HL-60/S4 treated with phorbol 12-myristate 13-acetate at 8.2 ng/mL for 4 days and 3 days (cell line): ENCODE measurements around the gene GABRP.
"Not testable (repeated sequence)": the region's sequence is repeated elsewhere in the genome, so short reads cannot be mapped to it uniquely, and the experiment has no call there.

Source experiments
- in situ Hi-C: fragments of 300-500 bp; cut with MboI; formaldehyde crosslinking; loops from 2 replicates; pipeline ENCODE4 v1.15.0; 2022; ENCODE audit warnings: low sequenced_read_pairs

Gene GABRP

DNA sequence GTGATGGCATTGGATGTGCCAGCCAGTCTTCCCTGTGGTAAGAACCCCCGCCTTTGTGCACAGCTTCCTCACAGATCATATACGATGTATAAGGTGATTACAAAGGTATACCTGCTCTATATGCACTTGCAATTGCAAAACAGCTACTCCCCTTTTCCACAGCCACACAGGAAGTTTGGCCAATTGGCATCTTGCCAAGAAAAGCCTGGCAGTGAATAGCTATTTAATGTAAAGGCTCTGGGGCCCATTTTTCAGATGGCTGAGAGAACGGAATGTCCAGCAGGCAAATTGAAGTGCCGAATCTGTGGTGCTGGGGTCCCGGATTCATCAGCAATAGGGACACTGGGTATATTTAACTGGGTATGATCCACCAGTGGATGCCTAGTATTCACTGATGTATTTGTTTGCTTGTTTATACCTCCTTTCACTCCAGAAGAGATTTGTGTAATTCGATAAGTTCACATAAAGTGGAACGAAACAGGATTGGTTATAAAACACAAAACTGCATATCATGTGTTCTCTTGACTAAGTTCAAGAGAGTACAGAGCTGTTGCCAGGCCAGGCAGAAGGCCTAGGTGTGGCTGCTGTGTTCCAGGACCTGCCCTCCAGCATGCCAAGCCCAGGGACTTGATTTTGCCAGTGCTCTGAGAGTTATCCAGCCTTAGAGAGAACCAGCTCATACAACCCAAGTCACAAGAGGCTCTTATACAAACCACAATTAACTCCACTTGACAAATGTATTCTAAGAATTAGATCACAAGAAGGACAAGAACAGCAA, 27.7 kb upstream of the GABRP start:
- in situ Hi-C loops = no loop called here

DNA sequence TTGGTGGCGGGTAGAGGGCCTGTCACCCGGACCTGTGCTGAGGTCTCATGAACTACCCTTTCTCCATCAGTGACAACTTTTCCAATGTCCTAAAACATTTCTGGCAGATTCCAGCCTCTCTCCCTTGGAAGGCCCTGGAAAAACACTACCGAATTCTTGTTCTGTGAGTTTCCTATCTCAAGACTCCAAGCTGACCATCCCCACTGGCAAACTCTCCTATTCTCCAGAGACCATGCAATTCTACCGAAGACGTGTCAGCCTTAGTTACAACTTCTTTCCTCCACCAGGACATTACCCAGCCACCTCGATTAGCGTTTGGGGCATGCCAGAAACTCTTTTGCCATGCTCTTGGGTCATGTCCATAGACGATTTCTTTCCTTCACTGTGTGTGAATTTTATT, 26.8 kb upstream of the GABRP start:
- in situ Hi-C loops = no loop called here

DNA sequence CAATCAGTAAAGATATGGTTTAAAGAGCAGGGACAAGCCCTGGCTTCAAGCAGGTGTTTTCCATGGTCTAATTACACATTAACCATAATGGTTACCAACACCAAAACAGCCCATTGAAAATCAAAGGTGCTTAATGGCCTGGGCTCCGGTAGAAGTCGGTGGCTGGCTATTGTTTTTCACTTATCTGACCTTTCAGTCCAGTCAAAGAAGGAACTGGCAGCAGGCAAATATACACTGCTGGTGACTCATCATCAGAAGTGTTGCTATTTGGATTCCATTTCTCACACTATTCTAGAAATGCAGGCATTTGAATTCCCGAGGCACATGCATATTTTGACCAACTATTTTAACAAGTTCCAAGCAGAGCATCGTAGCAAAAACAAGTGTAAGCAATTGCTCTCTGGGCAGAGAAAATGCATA, 26.3 kb upstream of the GABRP start:
- in situ Hi-C loops = no loop called here

DNA sequence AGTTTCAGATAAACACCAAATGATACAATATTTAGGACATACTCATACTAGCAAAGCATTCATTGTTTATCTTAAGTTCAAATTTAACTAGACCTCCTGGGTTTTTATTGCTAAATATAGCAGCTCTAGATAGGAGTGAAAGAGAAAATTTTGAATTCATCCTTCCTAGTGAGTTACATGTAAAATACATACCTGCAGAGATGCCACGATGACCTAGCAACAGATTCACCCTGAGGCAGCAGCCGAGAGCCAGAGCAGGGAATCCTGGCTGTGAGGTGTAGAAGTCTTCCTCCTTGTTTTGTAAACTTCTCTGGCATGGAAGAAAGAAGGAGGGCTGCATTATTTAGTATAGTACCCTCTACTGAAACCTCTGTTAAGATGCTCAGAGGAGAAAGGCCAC, 25.9 kb upstream of the GABRP start:
- in situ Hi-C loops = no loop called here

DNA sequence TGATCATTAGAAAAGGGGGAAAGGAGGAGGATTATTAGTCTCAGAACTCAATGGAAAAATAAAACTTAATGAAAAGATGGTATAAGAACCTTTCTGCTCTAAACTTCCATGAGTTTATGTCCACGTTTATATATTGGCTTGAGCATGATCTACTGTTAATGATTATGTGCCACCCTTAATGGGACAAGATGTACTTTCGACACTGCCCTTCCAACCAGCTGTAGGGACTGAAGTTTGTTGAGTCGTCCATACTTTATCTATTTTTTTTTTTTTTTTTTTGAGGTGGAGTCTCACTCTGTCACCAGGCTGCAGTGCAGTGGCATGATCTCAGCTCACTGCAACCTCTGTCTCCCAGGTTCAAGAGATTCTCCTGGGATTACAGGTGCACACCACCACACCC, 25.0 kb upstream of the GABRP start:
- in situ Hi-C loops = no loop called here

DNA sequence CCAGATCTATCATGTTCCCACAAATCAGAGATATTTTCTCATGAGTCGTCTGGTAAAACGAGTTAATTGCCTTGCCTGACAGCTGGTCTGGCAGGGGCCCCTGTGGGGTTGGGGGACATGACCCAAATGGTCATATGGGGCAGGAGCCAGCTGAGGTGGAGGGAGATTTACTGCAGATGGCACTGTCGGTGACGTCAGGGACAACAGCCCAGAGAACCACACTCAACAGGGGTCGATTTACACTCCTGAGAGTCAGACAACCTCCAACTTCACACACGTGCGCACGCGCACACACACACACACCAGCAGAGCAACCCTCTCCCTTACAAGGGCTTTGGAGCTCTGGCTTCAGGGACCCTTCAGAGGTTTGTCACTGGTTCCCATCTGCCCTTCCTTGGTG, 23.4 kb upstream of the GABRP start:
- in situ Hi-C loops = no loop called here

DNA sequence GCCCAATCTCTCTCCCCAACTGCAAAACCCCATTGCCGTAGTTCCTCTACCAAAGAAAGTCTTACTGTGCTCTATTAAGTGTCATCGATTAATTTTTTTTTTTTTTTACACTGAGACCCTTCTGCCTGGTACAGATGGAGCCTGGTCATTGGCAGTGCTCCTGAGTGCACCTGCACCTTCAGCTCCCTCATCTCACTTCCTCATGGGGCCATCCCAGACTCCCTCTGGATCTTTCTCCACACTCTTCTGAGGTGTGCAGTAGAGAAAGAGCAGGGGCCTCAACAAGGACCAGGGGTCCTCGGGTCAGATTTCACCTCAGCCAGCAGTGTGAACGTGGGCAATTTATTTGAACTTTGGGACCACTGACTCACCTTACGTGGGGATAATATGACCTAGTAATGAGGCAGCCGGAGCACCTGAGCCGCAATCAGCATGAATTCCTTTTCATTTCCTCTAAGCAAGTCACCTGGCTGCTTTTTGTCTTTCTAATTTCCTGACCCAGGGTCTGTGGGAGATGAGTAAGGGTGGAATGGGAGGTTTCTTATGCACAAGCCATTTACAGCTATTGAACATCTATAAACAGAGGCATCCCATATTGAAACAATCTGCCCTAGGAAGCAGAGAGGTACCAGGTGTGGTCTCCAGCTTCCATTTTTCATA, 22.3 kb upstream of the GABRP start:
- in situ Hi-C loops = no loop called here

DNA sequence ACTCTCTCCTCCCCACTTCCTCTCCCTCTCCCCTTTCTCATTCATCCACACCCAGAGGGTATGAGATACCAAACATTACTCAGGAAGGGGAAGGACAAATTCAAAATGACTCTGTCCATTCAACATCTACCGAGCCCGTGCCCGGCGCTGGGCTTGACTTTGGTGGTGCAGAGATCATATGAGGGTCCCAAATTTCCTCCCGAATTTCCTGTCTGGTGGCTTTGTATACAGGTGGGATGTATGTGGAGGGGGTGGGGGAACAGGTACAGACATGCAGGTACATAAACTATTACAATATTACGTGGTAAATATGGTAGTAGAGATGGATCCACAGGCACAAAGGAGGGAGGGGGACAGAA, 21.8 kb upstream of the GABRP start:
- in situ Hi-C loops = no loop called here

DNA sequence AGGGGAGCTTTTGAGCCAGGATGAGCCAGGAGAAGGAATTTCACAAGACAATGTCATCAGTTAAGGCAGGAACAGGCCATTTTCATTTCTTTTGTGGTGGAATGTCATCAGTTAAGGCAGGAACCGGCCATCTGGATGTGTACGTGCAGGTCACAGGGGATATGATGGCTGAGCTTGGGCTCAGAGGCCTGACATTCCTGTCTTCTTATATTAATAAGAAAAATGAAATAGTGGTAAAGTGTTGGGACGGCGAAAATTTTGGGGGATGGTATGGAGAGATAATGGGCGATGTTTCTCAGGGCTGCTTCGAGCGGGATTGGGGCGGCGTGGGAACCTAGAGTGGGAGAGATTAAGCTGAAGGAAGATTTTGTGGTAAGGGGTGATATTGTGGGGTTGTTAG, 21.2 kb upstream of the GABRP start:
- in situ Hi-C loops = not testable (repeated sequence)

DNA sequence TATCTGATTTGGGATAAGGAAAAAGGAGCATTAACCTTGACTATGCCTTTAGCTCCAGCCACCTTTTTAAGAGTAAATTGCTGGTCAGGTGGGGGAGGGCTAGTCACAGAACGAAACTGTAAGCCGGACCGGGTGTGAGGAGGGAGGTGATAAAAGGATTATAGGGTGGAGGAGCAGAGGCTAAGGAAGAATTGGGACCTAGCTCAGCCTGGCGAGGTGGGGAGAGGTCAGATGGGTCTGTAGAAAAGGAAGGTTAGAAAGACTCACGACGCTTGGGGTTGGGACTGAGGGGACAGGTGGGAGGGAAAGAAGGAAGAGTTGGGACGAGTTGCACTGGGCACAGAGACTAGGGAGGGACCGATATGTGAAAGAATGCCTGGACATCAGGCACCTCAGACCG, 17.7 kb upstream of the GABRP start:
- in situ Hi-C loops = not testable (repeated sequence)

DNA sequence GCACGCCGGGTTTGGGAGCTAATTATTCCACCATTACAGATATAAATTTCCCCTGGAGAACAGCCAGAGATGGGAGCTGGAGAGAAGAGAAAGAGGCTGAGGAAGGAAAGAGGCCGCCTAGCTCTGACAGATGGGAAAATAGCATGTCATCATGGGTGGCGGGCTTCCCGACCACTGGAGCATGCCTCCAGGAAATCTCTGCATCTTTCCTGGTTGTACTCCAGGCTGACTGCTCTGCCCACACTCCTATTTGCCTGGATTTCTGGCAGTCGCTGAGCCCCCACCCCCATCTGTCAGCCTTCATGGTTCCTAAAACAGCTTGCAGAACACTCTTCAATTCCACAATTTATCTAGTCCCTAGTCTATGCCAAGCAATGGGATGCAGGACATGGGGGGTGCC, 14.3 kb upstream of the GABRP start:
- in situ Hi-C loops = no loop called here

DNA sequence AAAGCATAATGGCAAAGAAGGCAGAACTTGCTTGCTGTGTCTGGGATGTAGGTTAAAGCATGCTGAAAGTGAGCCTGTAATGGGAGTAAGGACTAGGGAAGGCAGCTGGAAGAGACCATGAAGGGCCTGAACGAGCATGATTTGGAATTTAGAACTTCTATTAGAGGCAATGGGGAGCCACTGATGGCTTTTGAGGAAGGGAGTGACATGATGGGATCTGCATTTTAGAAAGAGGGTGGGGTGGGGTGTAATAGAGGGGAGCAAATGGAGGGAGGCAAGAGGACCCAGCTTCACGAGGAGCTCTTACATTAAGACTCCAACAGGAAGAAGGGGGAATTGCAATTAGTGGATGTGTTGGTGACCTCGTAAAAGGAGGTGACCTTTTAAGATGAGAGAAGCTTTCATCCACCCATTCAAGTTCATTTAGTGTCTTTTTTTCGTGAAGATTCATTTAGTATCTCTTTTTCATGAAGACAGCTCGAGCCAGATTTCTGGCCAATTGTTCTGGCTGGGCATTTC, 13.6 kb upstream of the GABRP start:
- in situ Hi-C loops = no loop called here

DNA sequence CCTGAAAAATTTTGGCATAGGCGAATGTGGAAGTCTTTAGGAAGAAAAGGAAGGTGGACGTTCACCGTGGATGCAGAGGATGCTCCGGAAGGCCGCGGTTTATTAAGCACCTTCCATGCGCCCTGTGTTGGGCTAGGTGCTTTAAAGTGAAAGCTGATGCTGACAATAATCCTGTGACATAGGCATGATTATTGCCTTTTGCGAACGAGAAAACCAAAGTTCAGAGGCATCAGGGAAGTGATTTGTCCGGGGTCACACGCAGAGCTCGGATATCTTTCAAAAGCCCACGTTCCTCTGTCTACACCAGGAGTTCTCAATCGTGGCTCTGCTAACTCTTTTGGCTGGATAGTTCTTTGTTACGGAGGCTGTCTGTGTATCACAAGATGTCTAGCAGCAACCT, 12.0 kb upstream of the GABRP start:
- in situ Hi-C loops = no loop called here

DNA sequence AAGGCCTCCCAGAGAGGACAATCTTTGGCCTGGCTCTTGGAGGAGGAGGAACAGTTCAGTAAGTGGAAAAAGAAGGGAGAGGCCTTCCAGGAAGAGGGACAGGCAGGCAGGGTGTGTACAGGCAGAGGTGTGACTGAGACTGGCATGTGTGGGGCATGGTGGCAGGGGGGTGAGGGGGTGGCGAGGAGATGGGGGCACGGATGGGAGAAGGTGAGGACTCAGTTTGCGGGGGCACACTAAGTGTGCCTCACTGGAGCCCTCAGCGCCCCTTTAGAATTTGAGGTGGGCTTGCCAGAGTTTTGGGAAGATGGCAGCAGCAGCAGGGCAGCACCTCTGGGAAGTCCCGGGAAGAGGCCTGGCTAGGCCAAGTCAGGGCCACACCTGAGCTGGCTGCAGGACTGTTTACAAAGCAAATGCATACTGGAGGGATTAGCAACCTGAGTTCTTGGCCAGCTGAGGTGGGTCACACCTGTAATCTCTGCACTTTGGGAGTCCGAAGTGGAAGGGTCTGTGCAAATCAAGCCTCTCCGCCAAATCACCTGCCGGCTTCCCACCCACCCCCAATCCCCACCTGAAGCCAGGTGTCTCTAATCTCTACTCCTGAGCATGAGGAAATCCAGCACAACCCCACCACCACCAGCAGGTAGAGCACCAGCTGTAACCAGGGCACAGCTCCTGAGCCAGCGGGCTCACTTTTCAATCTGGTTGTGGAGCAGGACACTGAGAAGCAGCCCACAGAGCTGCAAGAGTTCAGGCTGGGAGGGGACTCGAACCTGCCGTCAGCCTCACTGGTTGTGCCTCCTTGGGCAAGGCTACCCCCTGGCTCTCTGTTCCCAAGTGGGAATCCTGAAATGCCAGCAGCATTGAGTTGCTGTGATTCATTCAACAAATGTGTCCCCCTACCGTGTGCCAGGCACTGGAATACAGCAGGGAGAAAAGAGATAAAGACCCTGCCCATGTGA, 10.2 kb upstream of the GABRP start:
- in situ Hi-C loops = no loop called here

DNA sequence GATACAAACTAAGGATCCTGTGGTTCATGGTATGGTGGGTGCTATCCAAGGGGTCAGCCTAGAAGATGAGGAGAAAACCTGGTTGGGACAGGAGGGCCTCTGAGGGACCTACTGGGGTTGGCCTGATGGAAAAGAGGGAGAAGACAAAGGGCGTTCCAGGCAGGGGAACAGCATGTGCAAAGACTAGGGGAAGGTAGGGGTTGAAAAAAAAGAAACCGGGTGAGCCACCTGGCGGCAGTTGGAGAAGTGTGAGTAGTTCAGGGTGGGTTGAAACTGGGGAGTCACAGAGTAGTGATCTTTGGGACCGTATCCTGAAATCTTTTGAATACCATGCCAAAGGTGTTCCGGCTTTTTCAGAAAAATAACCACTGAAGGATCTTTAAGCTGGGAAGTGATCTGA, 8.7 kb upstream of the GABRP start:
- in situ Hi-C loops = no loop called here

DNA sequence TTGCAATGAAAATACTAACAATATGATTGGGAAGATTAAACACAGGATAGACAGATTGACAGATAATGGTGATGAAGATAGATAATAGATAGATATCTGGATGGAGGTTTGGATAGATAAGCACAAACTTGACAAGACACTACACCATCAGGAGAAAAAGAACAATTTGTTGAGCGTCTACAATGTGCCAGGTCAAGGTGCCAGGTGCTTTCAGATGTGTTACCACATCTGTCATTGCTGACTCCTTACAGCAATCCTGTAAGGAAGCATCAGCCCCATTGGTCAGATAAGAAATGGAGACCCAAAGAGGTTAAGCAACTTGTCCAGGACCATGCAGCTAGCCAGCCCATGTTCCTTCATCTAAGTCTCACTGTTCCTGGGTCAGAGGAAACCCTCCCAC, 1.6 kb upstream of the GABRP start:
- in situ Hi-C loops = no loop called here

DNA sequence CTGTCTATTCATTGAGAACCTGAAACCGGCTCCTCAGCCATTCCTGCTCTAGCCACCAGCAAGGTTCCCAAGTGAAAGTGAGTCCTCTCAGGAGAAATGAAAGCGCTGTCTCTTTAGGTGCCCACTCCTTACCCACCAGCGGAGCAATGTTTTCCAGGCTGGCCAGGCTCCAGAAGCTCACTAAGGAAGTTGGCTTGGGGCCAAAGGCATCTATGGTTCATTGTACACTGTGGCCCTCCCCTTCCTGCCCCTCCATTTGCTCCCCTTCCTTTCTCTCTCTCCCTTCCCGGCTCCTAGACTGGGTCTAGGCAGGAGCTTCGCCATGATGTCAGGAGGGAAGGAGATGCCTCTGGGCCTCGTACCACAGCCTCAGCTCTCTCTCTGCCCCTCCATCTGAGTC, 1.1 kb upstream of the GABRP start:
- in situ Hi-C loops = no loop called here

DNA sequence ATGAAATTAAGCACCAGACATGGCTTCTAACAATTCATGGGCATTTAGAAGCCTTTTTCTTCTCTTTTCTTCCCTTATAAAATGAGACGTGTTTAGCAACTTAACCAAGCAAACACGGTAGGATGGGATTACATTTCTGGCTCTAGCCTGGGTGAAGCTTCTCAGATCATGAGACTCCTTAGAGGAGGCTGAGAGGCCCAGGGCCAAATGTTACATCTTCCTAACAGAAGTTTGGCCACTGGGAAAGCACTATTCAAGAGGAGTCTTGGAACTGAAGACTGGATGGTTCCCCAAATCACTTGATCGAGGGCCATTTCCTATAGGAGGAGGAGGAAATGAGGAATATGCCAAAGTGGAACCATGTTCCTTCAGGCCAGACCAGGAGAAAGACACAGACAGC, 1.9 kb downstream of the GABRP start:
- in situ Hi-C loops = no loop called here

DNA sequence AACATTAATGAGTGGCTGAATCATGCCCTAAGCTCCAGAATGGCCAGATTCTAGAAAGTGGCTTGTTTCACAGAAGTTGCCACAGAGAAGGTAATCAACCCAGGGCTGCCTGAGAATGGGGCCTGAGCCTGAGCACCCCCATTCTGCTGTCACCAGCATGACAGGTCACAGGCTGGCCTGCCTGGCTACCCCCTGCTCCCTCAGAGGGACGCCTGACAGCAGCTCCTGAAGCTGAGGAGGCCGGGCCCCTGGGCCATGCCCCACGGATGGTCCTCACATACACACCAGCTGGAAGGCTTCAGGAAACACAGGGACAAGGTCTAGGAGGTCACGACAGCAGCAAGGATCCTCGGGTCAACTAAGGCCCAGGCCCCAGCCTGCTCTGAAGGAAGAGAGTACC, 3.7 kb downstream of the GABRP start:
- in situ Hi-C loops = no loop called here

DNA sequence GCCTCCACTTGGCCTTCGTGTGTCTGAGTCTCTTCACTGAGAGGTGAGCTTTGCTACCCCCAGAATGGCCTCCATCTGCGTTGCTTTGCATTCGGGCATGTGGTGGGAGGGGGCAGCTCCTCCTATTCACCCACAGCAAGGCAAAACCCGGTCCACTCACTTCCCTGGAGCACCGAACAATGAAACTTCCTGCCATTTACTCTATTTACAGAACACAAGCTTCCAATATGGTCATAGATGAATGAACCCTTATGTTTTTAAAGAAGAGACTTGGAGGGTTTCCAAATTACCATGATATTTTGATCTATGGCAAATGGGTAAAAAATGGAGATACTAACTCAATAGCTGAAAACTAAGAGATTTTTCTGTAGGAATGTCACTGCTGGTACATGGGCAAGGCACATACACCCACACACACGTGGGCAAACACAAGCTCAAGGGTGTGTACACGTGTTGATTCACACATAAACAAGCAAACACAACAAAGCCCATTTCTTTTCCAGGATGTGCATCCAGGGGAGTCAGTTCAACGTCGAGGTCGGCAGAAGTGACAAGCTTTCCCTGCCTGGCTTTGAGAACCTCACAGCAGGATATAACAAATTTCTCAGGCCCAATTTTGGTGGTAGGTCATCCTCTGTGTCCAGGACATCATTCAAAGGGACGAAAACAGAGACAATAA, 5.2 kb downstream of the GABRP start:
- in situ Hi-C loops = no loop called here
